SK-N-SH (cell line): Measurements from ENCODE around the gene ARHGAP21. TPM values are rescaled to one million over a fixed set of nuclear protein-coding genes. Genes with fewer than 3 reads are reported as not detected.
"Not testable (repeated sequence)": the region's sequence is repeated elsewhere in the genome, so short reads cannot be mapped to it uniquely, and the experiment has no call there.

Experiments
- CTCF ChIA-PET: fragments of 300-600, 350-600 bp; formaldehyde crosslinking; extraction: SDS; loops from one replicate; lab custom pipeline; 2021; lab: Yijun Ruan, JAX
- POLR2A ChIA-PET: fragments of 350-600 bp; sonication (Branson Sonifier 250); formaldehyde crosslinking; extraction: SDS; loops from one replicate; lab custom pipeline; 2020; ENCODE audit warnings: antibody characterized with exemption, inconsistent platforms; lab: Yijun Ruan, JAX
- DNase-seq: peaks from one replicate; pipeline ENCODE4 v3.0.0; 2012
- H2AFZ ChIP-seq: fragments of 200-600 bp; sonication (generic); 2 replicates; pipeline ENCODE4 v1.8.1; 2016; ENCODE audit warnings: antibody characterized with exemption, mild to moderate bottlenecking, low read depth
- H3F3A ChIP-seq: fragments of 200-600 bp; sonication (generic); replicated peaks from 2 replicates; pipeline ENCODE3; 2016; ENCODE audit warnings: antibody characterized with exemption, mild to moderate bottlenecking; ENCODE audit not compliant: insufficient read depth
- H3K27ac ChIP-seq, 2 experiments: fragments of 200-500 bp in 1 of 2; fragments of 200-600 bp in 1 of 2; sonication (Bioruptor generic) in 1 of 2; sonication (generic), shearing (Covaris generic) in 1 of 2; 2 replicates each; pipeline versions ENCODE4 v1.5.1 to v1.6.1; 2014 to 2016; ENCODE audit warnings: low read depth in 2 of 2, inconsistent platforms in 1 of 2, low read length in 1 of 2, mild to moderate bottlenecking in 1 of 2, mixed read lengths in 1 of 2
- H3K27me3 ChIP-seq: fragments of 200-600 bp; sonication (generic), shearing (Covaris generic); 2 replicates; pipeline ENCODE4 v1.6.1; 2016; ENCODE audit warnings: mixed run types; ENCODE audit not compliant: insufficient read depth
- H3K36me3 ChIP-seq, 2 experiments: fragments of 200-500 bp in 1 of 2; fragments of 200-600 bp in 1 of 2; sonication (Bioruptor generic) in 1 of 2; sonication (generic) in 1 of 2; replicated peaks in 1 of 2; 2 replicates each; pipeline versions ENCODE3 to v1.5.1; 2014 to 2016; ENCODE audit warnings: low read length in 1 of 2, mild to moderate bottlenecking in 1 of 2; ENCODE audit not compliant: insufficient read depth in 2 of 2, control insufficient read depth in 1 of 2
- H3K4me1 ChIP-seq, 2 experiments: fragments of 200-500 bp in 1 of 2; fragments of 200-600 bp in 1 of 2; sonication (Bioruptor generic) in 1 of 2; sonication (generic), shearing (Covaris generic) in 1 of 2; 2 replicates each; pipeline versions ENCODE4 v1.5.1 to v1.6.1; 2014 to 2016; ENCODE audit warnings: low read depth in 1 of 2, low read length in 1 of 2, mixed run types in 1 of 2; ENCODE audit not compliant: insufficient read depth in 2 of 2, control insufficient read depth in 1 of 2
- H3K4me2 ChIP-seq: fragments of 200-600 bp; sonication (generic), shearing (Covaris generic); 2 replicates; pipeline ENCODE4 v1.6.1; 2017; ENCODE audit warnings: mixed run types
- H3K4me3 ChIP-seq, 2 experiments: fragments of 200-500 bp in 1 of 2; fragments of 200-600 bp in 1 of 2; sonication (Bioruptor generic) in 1 of 2; sonication (generic), shearing (Covaris generic) in 1 of 2; 2 replicates each; pipeline versions ENCODE4 v1.5.1 to v1.8.1; 2014 to 2016; ENCODE audit warnings: low read depth in 2 of 2, inconsistent platforms in 1 of 2, low read length in 1 of 2, mild to moderate bottlenecking in 1 of 2, mixed read lengths in 1 of 2, moderate library complexity in 1 of 2
- H3K79me2 ChIP-seq: fragments of 200-600 bp; sonication (generic); 2 replicates; pipeline ENCODE4 v1.8.1; 2017; ENCODE audit warnings: mild to moderate bottlenecking; ENCODE audit not compliant: insufficient read depth
- H3K9ac ChIP-seq: fragments of 200-600 bp; sonication (generic); 2 replicates; pipeline ENCODE4 v1.6.1; 2017; ENCODE audit warnings: mixed run types
- H3K9me2 ChIP-seq: fragments of 200-600 bp; sonication (generic); 2 replicates; pipeline ENCODE4 v1.6.1; 2017; ENCODE audit warnings: mixed run types
- H3K9me3 ChIP-seq: fragments of 200-600 bp; sonication (generic); 2 replicates; pipeline ENCODE4 v1.6.1; 2017; ENCODE audit warnings: mixed run types, mild to moderate bottlenecking, moderate library complexity
- H4K20me1 ChIP-seq: fragments of 200-600 bp; sonication (generic); 2 replicates; pipeline ENCODE4 v1.6.1; 2017; ENCODE audit warnings: mild to moderate bottlenecking, mixed run types; ENCODE audit not compliant: insufficient read depth
- ELF1 ChIP-seq: IDR thresholded peaks from 2 replicates; pipeline ENCODE4 v1.4.0; 2012
- EP300 ChIP-seq, 2 experiments: IDR thresholded peaks; 2 replicates each; pipeline versions ENCODE4 v1.4.0 to v1.6.1; 2012; ENCODE audit warnings: borderline replicate concordance in 1 of 2, low read depth in 1 of 2, low read length in 1 of 2
- FOXM1 ChIP-seq: IDR thresholded peaks from 2 replicates; pipeline ENCODE4 v1.4.0; 2012; ENCODE audit warnings: low read depth, mild to moderate bottlenecking
- GATA2 ChIP-seq: sonication (generic); formaldehyde crosslinking; IDR thresholded peaks from 2 replicates; pipeline ENCODE4 v1.5.0; 2020; ENCODE audit warnings: mild to moderate bottlenecking, missing genetic modification reagents
- JUND ChIP-seq: IDR thresholded peaks from 2 replicates; pipeline ENCODE4 v1.4.0; 2012
- MAX ChIP-seq: IDR thresholded peaks from 2 replicates; pipeline ENCODE4 v1.4.0; 2012; ENCODE audit warnings: low read depth
- MXI1 ChIP-seq: IDR thresholded peaks from 2 replicates; pipeline ENCODE4 v1.6.1; 2012; ENCODE audit warnings: mild to moderate bottlenecking, low read depth, low read length, improper control_type of control experiment
- NRF1 ChIP-seq: IDR thresholded peaks from 2 replicates; pipeline ENCODE4 v1.6.1; 2012; ENCODE audit warnings: low read depth, mild to moderate bottlenecking, low read length
- PBX3 ChIP-seq: IDR thresholded peaks from 2 replicates; pipeline ENCODE4; 2012
- RAD21 ChIP-seq: IDR thresholded peaks from 2 replicates; pipeline ENCODE4 v1.6.1; 2012; ENCODE audit warnings: mild to moderate bottlenecking, low read length
- RXRA ChIP-seq: IDR thresholded peaks from 2 replicates; pipeline ENCODE4 v1.4.0; 2012; ENCODE audit warnings: low read depth, mild to moderate bottlenecking, borderline replicate concordance
- SMC3 ChIP-seq: IDR thresholded peaks from 2 replicates; pipeline ENCODE4 v1.6.1; 2012; ENCODE audit warnings: low read depth, low read length, improper control_type of control experiment
- USF2 ChIP-seq: fragments of 150-350 bp; IDR thresholded peaks from 2 replicates; pipeline ENCODE4 v1.6.1; 2017; ENCODE audit warnings: antibody characterized with exemption, low read length, low read depth, borderline replicate concordance
- WGBS: methylation state at CpG from one replicate; pipeline ENCODE4 v1.1.6; 2017; ENCODE audit warnings: low lambda C conversion rate; 5-methylcytosine and 5-hydroxymethylcytosine counted together
- polyA plus RNA-seq, 3 experiments: library from polyadenylated mRNA; depleted of rRNA; stranded (reverse); fragments of >200 nt; gene quantifications; 2 replicates each; pipeline ENCODE4 v1.2.3, GENCODE V29; 2012

ARHGAP21 gene
- polyA plus RNA-seq, 1 of the 3 experiments (the other 2 are of a cell fraction) = 27.8 TPM

- H2AFZ ChIP-seq = no peak overlapping the region
- ChIA-PET CTCF (no interaction called here), POLR2A (no interaction called here)
- H3K4me1 ChIP-seq = no peaks in the 10 kb centered on the region
- H3K9ac ChIP-seq = no peak overlapping the region
- H3K4me2 ChIP-seq = no peak overlapping the region
- no peaks in the 10 kb centered on the region for H3K27me3 ChIP-seq
- no peak for DNase-seq
- H3K27ac ChIP-seq = no peak overlapping the region
- peaks cover 5% of the 10 kb centered on the region for H3F3A ChIP-seq
- no peaks in the 10 kb centered on the region; the same call in 1 of the 2 replicates for H4K20me1 ChIP-seq
- H3K9me3 ChIP-seq = no peaks in the 10 kb centered on the region
- H3K4me3 ChIP-seq = no peak overlapping the region
- peaks cover 0 to 26% of the 10 kb centered on the region in 2 experiments for H3K36me3 ChIP-seq
- WGBS = 92% methylated on average over 2 of the region's 2 CpGs
- H3K79me2 ChIP-seq = peaks cover 14% of the 10 kb centered on the region
- H3K9me2 ChIP-seq = no peaks in the 10 kb centered on the region
- TF ChIP-seq PBX3 (no peak), FOXM1 (no peak), MXI1 (no peak), RXRA (no peak), JUND (no peak), ELF1 (no peak), MAX (no peak), GATA2 (CRISPR knock-in tag) (no peak), RAD21 (no peak), USF2 (no peak), SMC3 (no peak), NRF1 (no peak), EP300 (IDR thresholded peaks at IDR 0.05; ENCODE audit: borderline replicate concordance in 1 of 2, low read depth in 1 of 2, low read length in 1 of 2) (no peak)
- TF ChIP-seq, all 33 proteins: peak for 0
Observed at GRCh38 chr10:24661376-24661775, 62.3 kb downstream of the ARHGAP21 start.

- H3K9me3 ChIP-seq, H3K27ac ChIP-seq, H3K4me3 ChIP-seq, DNase-seq, H2AFZ ChIP-seq, H3K27me3 ChIP-seq, H3K4me2 ChIP-seq, H3F3A ChIP-seq, H3K9me2 ChIP-seq, H3K9ac ChIP-seq, POLR2A ChIA-PET, H4K20me1 ChIP-seq, H3K4me1 ChIP-seq: not testable (repeated sequence)
- WGBS = 97% methylated on average over 4 of the region's 4 CpGs
- CTCF ChIA-PET = interaction anchor here (0.9 kb wide), 1 partner anchor 15 kb away, joined by 3 read pairs; no protein-coding TSS in a partner anchor
- Histone ChIP-seq H3K79me2 (peaks cover 29% of the 10 kb centered on the region), H3K36me3 (peaks cover 0 to 13% of the 10 kb centered on the region in 2 experiments)
Observed at GRCh38 chr10:24658319-24658718, 65.4 kb downstream of the ARHGAP21 start.

- H3F3A ChIP-seq, H3K27ac ChIP-seq, H3K4me3 ChIP-seq, POLR2A ChIA-PET, DNase-seq, H3K9ac ChIP-seq, H3K9me3 ChIP-seq, CTCF ChIA-PET, H3K4me2 ChIP-seq, H4K20me1 ChIP-seq, H2AFZ ChIP-seq, H3K9me2 ChIP-seq, H3K4me1 ChIP-seq, H3K27me3 ChIP-seq: not testable (repeated sequence)
- H3K36me3 ChIP-seq = peaks cover 0 to 12% of the 10 kb centered on the region in 2 experiments
- peaks cover 36% of the 10 kb centered on the region for H3K79me2 ChIP-seq
- no CpG with 5 or more reads among the region's 33 CpGs for WGBS
Observed at GRCh38 chr10:24656326-24656725, 67.4 kb downstream of the ARHGAP21 start.
